Left ventricle myocardium inferior (tissue), 1 donor: ENCODE results near the gene VRK3. TPM values are rescaled to one million over a fixed set of nuclear protein-coding genes. Genes with fewer than 3 reads are reported as not detected.

ENCODE experiments used
- DNase-seq: peaks from one replicate; pipeline ENCODE4 v3.0.0-alpha.2; 2020
- H3K27ac ChIP-seq: fragments of 200-600 bp; replicated peaks from 2 replicates; pipeline ENCODE4 v1.8.0; 2021
- H3K27me3 ChIP-seq: fragments of 200-600 bp; 2 replicates; pipeline ENCODE4 v1.8.0; 2021; ENCODE audit warnings: low read depth
- H3K36me3 ChIP-seq: fragments of 200-600 bp; 2 replicates; pipeline ENCODE4 v1.8.0; 2021
- H3K4me1 ChIP-seq: fragments of 200-600 bp; 2 replicates; pipeline ENCODE4 v1.8.0; 2021
- H3K4me3 ChIP-seq: fragments of 200-600 bp; 2 replicates; pipeline ENCODE4 v1.8.0; 2021; ENCODE audit warnings: mild to moderate bottlenecking, moderate library complexity
- H3K9me3 ChIP-seq: fragments of 200-600 bp; replicated peaks from 2 replicates; pipeline ENCODE4 v1.8.0; 2021
- intact Hi-C: fragments of 100-400 bp; cut with micrococcal nuclease; formaldehyde crosslinking; loops from one replicate; pipeline ENCODE4 v1.11.0; 2022
- total RNA-seq: library from RNA; stranded (reverse); fragmentation: NEBNext Ultra II Directional; extraction: Animal tissue kit (Norgen Biotek cat#: 25700); gene quantifications from one replicate; pipeline ENCODE4 v1.2.1, GENCODE V29; 2021
- TF ChIP-seq, protein P1 (sequence below): fragments of 200-600 bp; IDR thresholded peaks from 2 replicates; pipeline ENCODE4 v1.8.0; 2021; ENCODE audit warnings: antibody characterized with exemption, mild to moderate bottlenecking, borderline replicate concordance
- donor health status: DM: no; HTN: yes; CAD: no; lungs with severe emphysema.

VRK3 gene
- total RNA-seq, 1 donor from 2014 or later, result 22.6 TPM

DNA sequence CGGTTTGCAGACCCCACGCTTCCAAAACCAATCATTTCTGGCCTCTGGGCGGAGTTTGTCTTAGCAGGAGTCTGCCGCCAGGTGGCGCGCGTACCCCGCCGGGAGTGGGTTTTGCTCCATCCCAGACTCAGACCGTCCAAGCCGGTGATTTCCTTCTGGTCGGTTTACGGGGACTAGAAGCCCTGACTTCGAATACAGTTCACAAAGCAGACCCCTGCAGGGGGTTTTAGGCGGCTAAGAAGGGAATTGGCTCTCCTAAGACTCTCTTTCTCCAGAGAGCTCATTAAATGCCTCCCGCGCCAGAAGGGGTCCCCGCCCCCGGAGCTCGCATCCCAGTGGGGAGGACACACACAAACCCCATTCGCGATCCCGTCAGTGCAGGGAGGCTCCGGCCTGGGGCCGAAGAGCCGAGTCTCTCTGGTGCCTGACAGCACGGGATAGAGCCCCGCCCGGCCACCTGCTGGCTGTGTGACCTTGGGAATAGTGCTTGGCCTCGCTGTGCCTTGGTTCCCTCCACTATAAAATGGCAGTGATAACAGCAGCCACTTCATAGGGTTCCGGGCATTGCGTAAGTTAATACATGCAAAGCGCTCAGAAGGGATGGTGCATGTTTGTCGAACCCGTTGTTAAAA is 87.3 kb downstream of the VRK3 start:
- H3K4me3 ChIP-seq, result peak overlapping the region; percentile 34
- no peak overlapping the region for H3K27ac ChIP-seq
- H3K9me3 ChIP-seq, result no peaks in the 10 kb centered on the region
- H3K27me3 ChIP-seq, result peaks cover 12% of the 10 kb centered on the region
- DNase-seq, result peak; percentile 72
- TF ChIP-seq, protein P1, sequence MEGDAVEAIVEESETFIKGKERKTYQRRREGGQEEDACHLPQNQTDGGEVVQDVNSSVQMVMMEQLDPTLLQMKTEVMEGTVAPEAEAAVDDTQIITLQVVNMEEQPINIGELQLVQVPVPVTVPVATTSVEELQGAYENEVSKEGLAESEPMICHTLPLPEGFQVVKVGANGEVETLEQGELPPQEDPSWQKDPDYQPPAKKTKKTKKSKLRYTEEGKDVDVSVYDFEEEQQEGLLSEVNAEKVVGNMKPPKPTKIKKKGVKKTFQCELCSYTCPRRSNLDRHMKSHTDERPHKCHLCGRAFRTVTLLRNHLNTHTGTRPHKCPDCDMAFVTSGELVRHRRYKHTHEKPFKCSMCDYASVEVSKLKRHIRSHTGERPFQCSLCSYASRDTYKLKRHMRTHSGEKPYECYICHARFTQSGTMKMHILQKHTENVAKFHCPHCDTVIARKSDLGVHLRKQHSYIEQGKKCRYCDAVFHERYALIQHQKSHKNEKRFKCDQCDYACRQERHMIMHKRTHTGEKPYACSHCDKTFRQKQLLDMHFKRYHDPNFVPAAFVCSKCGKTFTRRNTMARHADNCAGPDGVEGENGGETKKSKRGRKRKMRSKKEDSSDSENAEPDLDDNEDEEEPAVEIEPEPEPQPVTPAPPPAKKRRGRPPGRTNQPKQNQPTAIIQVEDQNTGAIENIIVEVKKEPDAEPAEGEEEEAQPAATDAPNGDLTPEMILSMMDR, result peak; percentile 96
- intact Hi-C loops, result loop anchor here (5.0 kb wide), 1 partner anchor 44 kb away; no protein-coding TSS in a partner anchor
- no peaks in the 10 kb centered on the region for H3K36me3 ChIP-seq
- H3K4me1 ChIP-seq, result peaks cover 4% of the 10 kb centered on the region

DNA sequence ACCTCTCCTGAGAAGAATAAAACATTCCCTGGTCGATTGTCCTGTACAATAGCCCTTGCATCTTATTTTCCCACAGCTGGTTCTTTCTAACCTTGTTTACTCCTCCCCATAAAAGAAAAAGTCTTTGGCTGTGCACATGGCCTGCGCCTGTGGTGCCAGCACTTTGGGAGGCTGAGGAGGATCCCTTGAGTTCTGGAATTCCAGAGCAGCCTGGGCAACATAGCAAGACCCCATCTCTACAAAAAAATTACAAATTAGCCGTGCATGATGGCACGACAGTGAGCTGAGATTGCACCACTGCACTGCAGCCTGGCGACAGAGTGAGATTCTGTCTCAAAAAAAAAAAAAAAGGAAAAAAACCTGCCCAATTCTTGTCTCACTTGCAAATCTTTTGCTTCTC is 88.6 kb downstream of the VRK3 start:
- H3K36me3 ChIP-seq, result no peaks in the 10 kb centered on the region
- no peak overlapping the region for H3K4me3 ChIP-seq
- no peak overlapping the region for H3K27ac ChIP-seq
- peaks cover 4% of the 10 kb centered on the region for H3K4me1 ChIP-seq
- no peak for DNase-seq
- H3K27me3 ChIP-seq, result peaks cover 12% of the 10 kb centered on the region
- H3K9me3 ChIP-seq, result no peaks in the 10 kb centered on the region
- TF ChIP-seq, protein P1, result no peak
- intact Hi-C loops, result loop anchor here (5.0 kb wide), 1 partner anchor 46 kb away; no protein-coding TSS in a partner anchor

DNA sequence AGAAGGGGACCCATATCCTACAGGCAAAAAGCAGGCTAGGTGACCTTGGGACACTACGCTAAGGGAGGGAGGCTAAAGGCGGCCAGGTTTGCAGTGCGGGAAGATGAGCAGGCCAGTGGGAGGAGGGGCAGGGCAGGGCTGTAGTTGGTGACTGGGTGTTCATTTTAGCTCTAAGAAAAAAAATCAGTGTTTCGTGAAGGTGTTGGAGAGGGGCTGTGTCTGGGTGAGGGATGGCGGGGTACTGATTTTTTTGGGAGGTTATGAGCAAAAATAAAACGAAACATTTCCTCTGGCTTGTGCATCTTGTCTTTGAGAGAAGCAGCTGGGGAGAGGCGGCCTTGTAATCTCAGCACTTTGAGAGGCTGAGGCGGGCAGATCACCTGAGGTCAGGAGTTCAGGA is 91.5 kb downstream of the VRK3 start:
- DNase-seq, result no peak
- H3K27me3 ChIP-seq, result peaks cover 2% of the 10 kb centered on the region
- intact Hi-C loops, result no loop called here
- no peaks in the 10 kb centered on the region for H3K36me3 ChIP-seq
- no peaks in the 10 kb centered on the region for H3K9me3 ChIP-seq
- no peak overlapping the region for H3K4me3 ChIP-seq
- no peak overlapping the region for H3K27ac ChIP-seq
- TF ChIP-seq, protein P1, result no peak
- H3K4me1 ChIP-seq, result peaks cover 11% of the 10 kb centered on the region

DNA sequence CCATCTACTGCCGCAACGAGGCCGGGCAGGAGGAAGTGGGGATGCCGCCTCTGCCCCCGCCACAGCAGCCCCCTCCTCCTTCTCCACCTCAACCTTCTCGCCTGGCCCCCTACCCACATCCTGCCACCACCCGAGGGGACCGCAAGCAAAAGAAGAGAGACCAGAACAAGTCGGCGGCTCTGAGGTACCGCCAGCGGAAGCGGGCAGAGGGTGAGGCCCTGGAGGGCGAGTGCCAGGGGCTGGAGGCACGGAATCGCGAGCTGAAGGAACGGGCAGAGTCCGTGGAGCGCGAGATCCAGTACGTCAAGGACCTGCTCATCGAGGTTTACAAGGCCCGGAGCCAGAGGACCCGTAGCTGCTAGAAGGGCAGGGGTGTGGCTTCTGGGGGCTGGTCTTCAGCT is 92.4 kb downstream of the VRK3 start:
- no peak overlapping the region for H3K27ac ChIP-seq
- TF ChIP-seq, protein P1, result no peak
- intact Hi-C loops, result no loop called here
- peaks cover 17% of the 10 kb centered on the region for H3K4me1 ChIP-seq
- H3K36me3 ChIP-seq, result peaks cover 1% of the 10 kb centered on the region
- H3K27me3 ChIP-seq, result no peaks in the 10 kb centered on the region
- H3K9me3 ChIP-seq, result no peaks in the 10 kb centered on the region
- H3K4me3 ChIP-seq, result no peak overlapping the region
- DNase-seq, result no peak

DNA sequence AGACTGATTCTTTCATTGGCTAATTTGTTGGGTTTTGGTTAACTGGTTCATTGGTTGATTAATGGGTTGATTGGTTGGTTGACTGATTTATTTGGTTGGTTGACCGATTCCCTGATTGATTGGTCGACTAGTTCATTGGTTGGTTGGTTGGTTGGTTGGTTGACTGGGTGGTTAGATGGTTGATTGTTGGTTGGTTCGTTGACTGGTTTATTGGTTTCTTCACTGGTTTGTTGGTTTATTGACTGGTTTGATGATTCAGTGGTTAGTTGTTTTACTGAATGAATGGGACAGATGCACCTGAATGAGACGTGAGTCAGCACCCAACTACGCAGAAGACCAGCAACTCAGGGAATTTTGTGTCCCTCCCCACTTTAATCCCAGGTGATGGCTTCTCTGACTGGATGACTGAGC is 93.1 kb downstream of the VRK3 start:
- no peaks in the 10 kb centered on the region for H3K9me3 ChIP-seq
- TF ChIP-seq, protein P1, result no peak
- no peak for DNase-seq
- H3K27me3 ChIP-seq, result no peaks in the 10 kb centered on the region
- peaks cover 23% of the 10 kb centered on the region for H3K4me1 ChIP-seq
- peaks cover 8% of the 10 kb centered on the region for H3K36me3 ChIP-seq
- H3K27ac ChIP-seq, result no peak overlapping the region
- intact Hi-C loops, result no loop called here
- H3K4me3 ChIP-seq, result no peak overlapping the region
